Keratinocyte (primary cell): ENCODE measurements around the gene ATF2. TPM values are rescaled to one million over a fixed set of nuclear protein-coding genes. Genes with fewer than 3 reads are reported as not detected.
A peak's percentile ranks its signal among the peaks of the same experiment; 100 is the strongest.

Experiments used
- DNase-seq: peaks from one replicate; pipeline ENCODE4 v3.0.0-alpha.2; 2011; ENCODE audit warnings: low read depth, missing footprints, low spot score
- FAIRE-seq: peaks from 2 replicates; lab custom pipeline; 2011; peaks lifted over from hg19 to GRCh38; lab: Jason Lieb, UNC
- H2AFZ ChIP-seq: 2 replicates; pipeline ENCODE4 v1.6.0; 2012; ENCODE audit warnings: low read length, control low read depth, inconsistent platforms; ENCODE audit not compliant: control insufficient read depth
- H3K27ac ChIP-seq: 2 replicates; pipeline ENCODE4 v1.5.1; 2011; ENCODE audit warnings: low read length; ENCODE audit not compliant: control insufficient read depth, insufficient read depth
- H3K27me3 ChIP-seq: 3 replicates; pipeline ENCODE4 v1.6.0; 2011; ENCODE audit warnings: low read length; ENCODE audit not compliant: control insufficient read depth, insufficient read depth; ENCODE audit errors: extremely low read depth
- H3K36me3 ChIP-seq, 2 experiments: 2 replicates in 1 of 2; 3 replicates in 1 of 2; pipeline ENCODE4 v1.5.1; 2011; ENCODE audit warnings: low read length in 2 of 2, mild to moderate bottlenecking in 1 of 2; ENCODE audit not compliant: control insufficient read depth in 2 of 2, insufficient read depth in 2 of 2; ENCODE audit errors: extremely low read depth in 1 of 2
- H3K4me1 ChIP-seq: 3 replicates; pipeline ENCODE4 v1.5.1; 2011; ENCODE audit warnings: low read length; ENCODE audit not compliant: control insufficient read depth, insufficient read depth; ENCODE audit errors: extremely low read depth
- H3K4me2 ChIP-seq: 3 replicates; pipeline ENCODE4 v1.6.0; 2011; ENCODE audit warnings: low read depth, low read length; ENCODE audit not compliant: control insufficient read depth, insufficient read depth; ENCODE audit errors: extremely low read depth
- H3K4me3 ChIP-seq, 3 experiments: fragments of 200-600 bp in 1 of 3; sonication (generic) in 1 of 3; 2 replicates in 2 of 3; 3 replicates in 1 of 3; pipeline ENCODE4 v1.5.1; 2011 to 2016; ENCODE audit warnings: low read length in 3 of 3, mild to moderate bottlenecking in 3 of 3, control low read depth in 2 of 3, inconsistent platforms in 1 of 3, low read depth in 1 of 3, mixed read lengths in 1 of 3, mixed run types in 1 of 3, moderate library complexity in 1 of 3; ENCODE audit not compliant: control insufficient read depth in 2 of 3, insufficient read depth in 2 of 3; ENCODE audit errors: extremely low read depth in 1 of 3
- H3K79me2 ChIP-seq: 2 replicates; pipeline ENCODE4 v1.6.0; 2012; ENCODE audit warnings: low read length; ENCODE audit not compliant: control insufficient read depth, insufficient read depth
- H3K9ac ChIP-seq: 3 replicates; pipeline ENCODE4 v1.6.0; 2011; ENCODE audit warnings: low read length; ENCODE audit not compliant: control insufficient read depth, insufficient read depth; ENCODE audit errors: extremely low read depth
- H3K9me1 ChIP-seq: 3 replicates; pipeline ENCODE4 v1.6.0; 2011; ENCODE audit warnings: low read length; ENCODE audit not compliant: control insufficient read depth, insufficient read depth; ENCODE audit errors: extremely low read depth
- H3K9me3 ChIP-seq: 2 replicates; pipeline ENCODE4 v1.5.1; 2012; ENCODE audit warnings: low read depth, low read length; ENCODE audit not compliant: control insufficient read depth
- H4K20me1 ChIP-seq: 3 replicates; pipeline ENCODE4 v1.6.0; 2011; ENCODE audit warnings: low read length; ENCODE audit not compliant: control insufficient read depth, insufficient read depth; ENCODE audit errors: extremely low read depth
- EZH2 ChIP-seq: IDR thresholded peaks from one replicate; pipeline ENCODE4 v1.6.1; 2012; ENCODE audit warnings: inconsistent platforms, mild to moderate bottlenecking, low read length, moderate library complexity
- dilution Hi-C: fragments of 300-500 bp; cut with MboI; formaldehyde crosslinking; loops from one replicate; pipeline ENCODE4 v1.7.0; 2020; ENCODE audit warnings: low sequenced_read_pairs; ENCODE audit not compliant: extremely low pct_ligation_motif_present
- polyA plus RNA-seq, 5 experiments: library from polyadenylated mRNA; depleted of rRNA in 3 of 5; stranded (reverse) in 3 of 5; stranded (forward) in 1 of 5; unstranded in 1 of 5; fragments of >200 nt; gene quantifications; 1 replicate in 1 of 5; 2 replicates in 3 of 5; 3 replicates in 1 of 5; pipeline versions ENCODE4 v1.2.1 to v1.2.3, GENCODE V29; 2011 to 2012; ENCODE audit warnings: missing spikeins in 2 of 5, low read depth in 1 of 5, low replicate concordance in 1 of 5
- TF ChIP-seq, protein P1 (sequence below), 3 experiments: IDR thresholded peaks in 1 of 3; conservative IDR thresholded peaks in 1 of 3; optimal IDR thresholded peaks in 1 of 3; 2 replicates in 2 of 3; 3 replicates in 1 of 3; pipeline versions ENCODE3 to v1.5.1; 2011; ENCODE audit warnings: low read length in 3 of 3, mild to moderate bottlenecking in 3 of 3, moderate library complexity in 2 of 3, control low read depth in 1 of 3, inconsistent platforms in 1 of 3; ENCODE audit not compliant: insufficient read depth in 2 of 3; ENCODE audit errors: extremely low read depth in 1 of 3

Gene ATF2
- polyA plus RNA-seq, 1 donor (not counting 4 experiments of a cell fraction or from before 2014, with no cell fraction given), result 42.7 TPM

DNA sequence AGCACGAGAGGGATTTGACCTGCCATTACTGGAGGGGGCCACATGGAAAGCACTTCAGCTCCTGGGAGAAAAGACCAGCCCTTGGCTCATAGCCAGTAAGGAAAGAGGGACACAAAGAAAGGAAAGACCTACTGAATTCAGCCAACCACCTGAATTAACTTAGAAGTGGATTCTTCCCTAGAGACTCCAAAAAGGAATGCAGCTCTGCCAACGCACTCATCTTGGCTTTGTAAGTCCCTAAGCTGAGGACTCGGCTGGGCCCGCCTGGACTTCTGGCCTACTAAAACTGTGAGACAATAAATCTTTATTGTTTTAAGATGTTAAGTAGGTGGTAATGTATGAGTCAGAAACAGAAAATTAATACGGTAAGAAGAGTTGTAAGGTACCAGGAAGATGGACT is 11.5 kb downstream of the ATF2 start:
- no peak overlapping the region for H2AFZ ChIP-seq
- DNase-seq (no peak), FAIRE-seq (no peak)
- H3K9me3 ChIP-seq, result no peaks in the 10 kb centered on the region
- H3K4me1 ChIP-seq, result peaks cover 11% of the 10 kb centered on the region
- no peak overlapping the region for H3K4me3 ChIP-seq
- H3K9me1 ChIP-seq, result no peaks in the 10 kb centered on the region
- no peak overlapping the region for H3K27ac ChIP-seq
- H3K9ac ChIP-seq, result no peak overlapping the region
- H3K4me2 ChIP-seq, result no peak overlapping the region
- TF ChIP-seq, protein P1, sequence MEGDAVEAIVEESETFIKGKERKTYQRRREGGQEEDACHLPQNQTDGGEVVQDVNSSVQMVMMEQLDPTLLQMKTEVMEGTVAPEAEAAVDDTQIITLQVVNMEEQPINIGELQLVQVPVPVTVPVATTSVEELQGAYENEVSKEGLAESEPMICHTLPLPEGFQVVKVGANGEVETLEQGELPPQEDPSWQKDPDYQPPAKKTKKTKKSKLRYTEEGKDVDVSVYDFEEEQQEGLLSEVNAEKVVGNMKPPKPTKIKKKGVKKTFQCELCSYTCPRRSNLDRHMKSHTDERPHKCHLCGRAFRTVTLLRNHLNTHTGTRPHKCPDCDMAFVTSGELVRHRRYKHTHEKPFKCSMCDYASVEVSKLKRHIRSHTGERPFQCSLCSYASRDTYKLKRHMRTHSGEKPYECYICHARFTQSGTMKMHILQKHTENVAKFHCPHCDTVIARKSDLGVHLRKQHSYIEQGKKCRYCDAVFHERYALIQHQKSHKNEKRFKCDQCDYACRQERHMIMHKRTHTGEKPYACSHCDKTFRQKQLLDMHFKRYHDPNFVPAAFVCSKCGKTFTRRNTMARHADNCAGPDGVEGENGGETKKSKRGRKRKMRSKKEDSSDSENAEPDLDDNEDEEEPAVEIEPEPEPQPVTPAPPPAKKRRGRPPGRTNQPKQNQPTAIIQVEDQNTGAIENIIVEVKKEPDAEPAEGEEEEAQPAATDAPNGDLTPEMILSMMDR (optimal IDR thresholded peaks at IDR 0.05 in 1 of 3, IDR thresholded peaks at IDR 0.05 in 1 of 3, conservative IDR thresholded peaks at IDR 0.05 in 1 of 3; ENCODE audit: extremely low read depth in 1 of 3, insufficient read depth in 2 of 3, low read length in 3 of 3), result no peak
- TF ChIP-seq EZH2, result no peak
- H3K79me2 ChIP-seq, result peaks cover 87% of the 10 kb centered on the region
- H4K20me1 ChIP-seq, result peaks cover 20% of the 10 kb centered on the region
- H3K27me3 ChIP-seq, result no peaks in the 10 kb centered on the region
- peaks cover 0 to 2% of the 10 kb centered on the region in 2 experiments for H3K36me3 ChIP-seq
- dilution Hi-C loops, result no loop called here

DNA sequence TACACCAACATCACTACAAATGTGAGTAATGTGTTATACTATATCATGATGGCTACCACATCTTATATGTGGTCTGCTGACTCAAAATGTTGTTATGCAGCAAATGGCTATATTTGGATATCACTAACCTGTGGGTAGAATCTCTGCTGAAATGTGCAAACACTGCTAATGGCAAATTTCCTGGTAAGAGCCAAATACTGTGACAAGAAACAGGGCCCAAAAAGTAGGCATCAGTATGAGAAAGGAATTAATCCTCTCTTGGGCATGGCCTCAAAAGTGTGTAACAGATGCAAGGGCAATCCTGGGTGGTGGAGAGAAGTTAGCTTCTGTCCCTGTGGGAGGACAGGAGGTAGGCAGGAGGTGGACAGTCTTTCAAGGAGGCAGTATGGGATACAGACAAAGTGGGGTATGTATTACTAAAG is 13.3 kb downstream of the ATF2 start:
- peaks cover 24% of the 10 kb centered on the region for H4K20me1 ChIP-seq
- no peak overlapping the region for H2AFZ ChIP-seq
- H3K4me2 ChIP-seq, result peak overlapping the region; percentile 54
- no peaks in the 10 kb centered on the region for H3K9me1 ChIP-seq
- H3K4me1 ChIP-seq, result peaks cover 11% of the 10 kb centered on the region
- no peaks in the 10 kb centered on the region for H3K9me3 ChIP-seq
- TF ChIP-seq EZH2, result no peak
- TF ChIP-seq, protein P1 (optimal IDR thresholded peaks at IDR 0.05 in 1 of 3, IDR thresholded peaks at IDR 0.05 in 1 of 3, conservative IDR thresholded peaks at IDR 0.05 in 1 of 3; ENCODE audit: extremely low read depth in 1 of 3, insufficient read depth in 2 of 3, low read length in 3 of 3), result no peak
- dilution Hi-C loops, result no loop called here
- H3K27ac ChIP-seq, result peak overlapping the region; percentile 64
- DNase-seq (no peak), FAIRE-seq (peak; percentile 44)
- no peaks in the 10 kb centered on the region for H3K27me3 ChIP-seq
- H3K4me3 ChIP-seq, result peak overlapping the region in 1 of 3 experiments; percentile 27
- peaks cover 79% of the 10 kb centered on the region for H3K79me2 ChIP-seq
- H3K36me3 ChIP-seq, result peaks cover 0 to 3% of the 10 kb centered on the region in 2 experiments
- peak overlapping the region; percentile 26 for H3K9ac ChIP-seq
